GM12878 (cell line): ENCODE results near the gene FAM171A1. TPM values are rescaled to one million over a fixed set of nuclear protein-coding genes. Genes with fewer than 3 reads are reported as not detected.
"Not testable (repeated sequence)": the region's sequence is repeated elsewhere in the genome, so short reads cannot be mapped to it uniquely, and the experiment has no call there.

Experiments
- ATAC-seq: fragments of 200-7000 bp; cut with Tn5 transposase; 3 replicates; pipeline ENCODE4 v1.9.1; 2020; ENCODE audit warnings: mild to moderate bottlenecking, moderate library complexity
- BruUV-seq: library from RNA; stranded (reverse); fragments of 400-500 nt; replicated peaks from 2 replicates; lab custom pipeline; 2021; lab: Mats Ljungman, UMichigan
- CTCF ChIA-PET: fragments of 300-600 bp; sonication (Branson Sonifier 250); formaldehyde crosslinking; extraction: SDS; loops from one replicate; lab custom pipeline; 2021; ENCODE audit warnings: inconsistent platforms; lab: Yijun Ruan, JAX
- POLR2A ChIA-PET: fragments of 350-600 bp; formaldehyde crosslinking; extraction: SDS; loops from one replicate; lab custom pipeline; 2021; ENCODE audit warnings: inconsistent platforms; lab: Charles Lee
- RAD21 ChIA-PET: fragments of 300-600 bp; sonication (Branson Sonifier 250); formaldehyde crosslinking; loops from one replicate; lab custom pipeline; 2023; ENCODE audit warnings: antibody characterized with exemption; ENCODE audit not compliant: unreplicated experiment; lab: Charles Lee
- SMC1A ChIA-PET: fragments of 300-600 bp; sonication (Branson Sonifier 250); formaldehyde crosslinking; loops from one replicate; lab custom pipeline; 2023; ENCODE audit not compliant: unreplicated experiment, uncharacterized antibody; lab: Charles Lee
- DNase-seq: peaks from one replicate; pipeline ENCODE4 v3.0.0-alpha.2; 2011; ENCODE audit warnings: low read depth, low spot score
- FAIRE-seq: peaks from 3 replicates; lab custom pipeline; 2011; peaks lifted over from hg19 to GRCh38; lab: Jason Lieb, UNC
- H2AFZ ChIP-seq: 2 replicates; pipeline ENCODE4 v1.6.0; 2011; ENCODE audit warnings: low read depth, low read length, control low read depth; ENCODE audit not compliant: control insufficient read depth
- H3K27ac ChIP-seq: 2 replicates; pipeline ENCODE4 v1.5.1; 2011; ENCODE audit warnings: control low read depth; ENCODE audit not compliant: control insufficient read depth, insufficient read depth
- H3K27me3 ChIP-seq, 2 experiments: replicated peaks in 1 of 2; 2 replicates each; pipeline versions ENCODE4 v1.6.0 to v1.6.1; 2011; ENCODE audit warnings: low read length in 1 of 2; ENCODE audit not compliant: control insufficient read depth in 2 of 2, insufficient read depth in 2 of 2
- H3K36me3 ChIP-seq, 2 experiments: 2 replicates each; pipeline ENCODE4 v1.5.1; 2011; ENCODE audit warnings: low read length in 1 of 2; ENCODE audit not compliant: control insufficient read depth in 2 of 2, insufficient read depth in 2 of 2
- H3K4me1 ChIP-seq: 2 replicates; pipeline ENCODE4 v1.6.1; 2011; ENCODE audit warnings: mild to moderate bottlenecking, low read length, moderate library complexity, mixed read lengths; ENCODE audit not compliant: control insufficient read depth, insufficient read depth
- H3K4me2 ChIP-seq: 2 replicates; pipeline ENCODE4 v1.6.0; 2011; ENCODE audit warnings: control low read depth; ENCODE audit not compliant: control insufficient read depth, insufficient read depth
- H3K4me3 ChIP-seq: fragments of 200-600 bp; sonication (generic); 2 replicates; pipeline ENCODE4 v1.5.1; 2016
- H3K79me2 ChIP-seq: 2 replicates; pipeline ENCODE4 v1.6.0; 2011; ENCODE audit warnings: low read length; ENCODE audit not compliant: control insufficient read depth, insufficient read depth
- H3K9ac ChIP-seq: 2 replicates; pipeline ENCODE4 v1.8.0; 2011; ENCODE audit warnings: low read length, control low read depth, mixed read lengths; ENCODE audit not compliant: control insufficient read depth, insufficient read depth
- H3K9me3 ChIP-seq: replicated peaks from 3 replicates; pipeline ENCODE4 v1.5.1; 2011; ENCODE audit warnings: mild to moderate bottlenecking, low read length; ENCODE audit not compliant: control insufficient read depth, insufficient read depth
- H4K20me1 ChIP-seq: 2 replicates; pipeline ENCODE4 v1.6.0; 2011; ENCODE audit not compliant: control insufficient read depth, insufficient read depth
- NR2F1 ChIP-seq: fragments of 450-650 bp; conservative IDR thresholded peaks from 2 replicates; pipeline ENCODE4 v1.6.1; 2017; ENCODE audit warnings: mild to moderate bottlenecking
- SREBF1 ChIP-seq: IDR thresholded peaks from 2 replicates; pipeline ENCODE4 v1.6.1; 2012; ENCODE audit warnings: mild to moderate bottlenecking, low read length
- WGBS: methylation state at CpG from one replicate; pipeline ENCODE4 v1.1.6; 2016; ENCODE audit warnings: low lambda C conversion rate; ENCODE audit not compliant: insufficient replicate concordance, insufficient coverage; ENCODE audit errors: missing lambda C conversion rate; 5-methylcytosine and 5-hydroxymethylcytosine counted together
- in situ Hi-C: fragments of 300-500 bp; cut with MboI; formaldehyde crosslinking; loops from 9 replicates; pipeline ENCODE4 v1.14.3; 2018; ENCODE audit warnings: mixed read lengths
- intact Hi-C: fragments of 100-400 bp; cut with micrococcal nuclease; formaldehyde crosslinking; loops from one replicate; pipeline ENCODE4 v1.14.2; 2022; ENCODE audit not compliant: unreplicated experiment
- polyA plus RNA-seq, 11 experiments: library from polyadenylated mRNA; depleted of rRNA in 4 of 11; unstranded in 6 of 11; stranded (reverse) in 5 of 11; fragments of >200 nt; fragmentation: Nextera tagmentation in 4 of 11; fragmentation: Illumina TruSeq in 1 of 11; extraction: Ambion mirVana in 4 of 11; extraction: Trizol in 1 of 11; gene quantifications; 1 replicate in 1 of 11; 2 replicates in 10 of 11; pipeline versions ENCODE4 v1.2.1 to v1.2.3, GENCODE V29; 2011 to 2016; ENCODE audit warnings: inconsistent platforms in 2 of 11, missing spikeins in 2 of 11, low read depth in 1 of 11
- total RNA-seq, 4 experiments: library from RNA; depleted of rRNA in 3 of 4; stranded (reverse); fragments of >200 nt in 3 of 4; fragmentation: Illumina TruSeq in 1 of 4; extraction: Trizol in 1 of 4; gene quantifications; 2 replicates each; pipeline versions ENCODE4 v1.2.1 to v1.2.3, GENCODE V29; 2013 to 2021

The FAM171A1 gene
- total and polyA plus RNA-seq, 10 of the 15 experiments (the other 5 are each of a cell fraction or from before 2014, with no cell fraction given), result 0.05 to 0.28 (median 0.10) TPM; not detected in 1

- ChIA-PET POLR2A (no interaction called here), RAD21 (no interaction called here), CTCF (interaction anchor here (0.6 to 1.1 kb wide), 2 partner anchors 10 to 113 kb away, joined by 3 read pairs; no protein-coding TSS in a partner anchor), SMC1A (no interaction called here)
- WGBS, result 53% methylated on average over 6 of the region's 6 CpGs
- Histone ChIP-seq H3K4me3 (no peak overlapping the region), H3K4me2 (no peak overlapping the region), H4K20me1 (no peaks in the 10 kb centered on the region), H3K4me1 (no peaks in the 10 kb centered on the region), H2AFZ (no peak overlapping the region), H3K9me3 (no peaks in the 10 kb centered on the region), H3K79me2 (no peaks in the 10 kb centered on the region), H3K36me3 (no peaks in the 10 kb centered on the region), H3K27me3 (no peaks in the 10 kb centered on the region), H3K27ac (no peak overlapping the region), H3K9ac (no peak overlapping the region)
- in situ Hi-C loops, result no loop called here
- no peak for TF ChIP-seq SREBF1
- no peak for TF ChIP-seq NR2F1
- intact Hi-C loops, result loop anchor here (1.0 kb wide), 1 partner anchor 12 kb away; no protein-coding TSS in a partner anchor
- FAIRE-seq (no peak), DNase-seq (no peak), ATAC-seq (no peak)
- BruUV-seq, result no TSS peak
These were observed 37.0 kb downstream of the FAM171A1 start for GRCh38 chr10:15333909-15334649.

DNA sequence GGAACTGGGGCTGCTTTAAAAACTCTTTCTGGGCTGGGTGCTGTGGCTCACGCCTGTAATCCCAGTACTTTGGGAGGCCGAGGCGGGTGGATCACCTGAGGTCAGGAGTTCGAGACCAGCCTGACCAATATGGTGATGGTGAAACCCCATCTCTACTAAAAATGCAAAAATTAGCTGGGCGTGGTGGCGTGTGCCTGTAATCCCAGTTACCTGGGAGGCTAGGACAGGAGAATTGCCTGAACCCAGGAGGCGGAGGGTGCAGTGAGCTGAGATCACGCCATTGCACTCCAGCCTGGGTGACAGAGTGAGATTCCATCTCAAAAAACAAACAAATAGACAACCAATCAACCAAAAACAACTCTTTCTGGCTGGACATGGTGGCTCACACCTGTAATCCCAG, 37.9 kb downstream of the FAM171A1 start:
- RAD21 ChIA-PET, POLR2A ChIA-PET, H3K4me2 ChIP-seq, H4K20me1 ChIP-seq, H3K4me1 ChIP-seq, BruUV-seq, SMC1A ChIA-PET, H3K79me2 ChIP-seq, H3K27me3 ChIP-seq, H3K36me3 ChIP-seq, H3K9ac ChIP-seq, DNase-seq, H3K9me3 ChIP-seq, intact Hi-C loops, H3K27ac ChIP-seq, H3K4me3 ChIP-seq, FAIRE-seq, ATAC-seq, H2AFZ ChIP-seq, in situ Hi-C loops: not testable (repeated sequence)
- CTCF ChIA-PET, result interaction anchor here (0.6 kb wide), 1 partner anchor 113 kb away, joined by 3 read pairs; no protein-coding TSS in a partner anchor
- 35% methylated on average over 8 of the region's 8 CpGs for WGBS
